SU-DHL-6 (cell line): ENCODE results near the gene NTM.

Experiments used
- H2AFZ ChIP-seq: fragments of 200-600 bp; sonication (generic); 2 replicates; pipeline ENCODE4 v1.6.1; 2014; ENCODE audit warnings: low read depth, mild to moderate bottlenecking, moderate library complexity, mixed read lengths, antibody characterized with exemption, low read length; ENCODE audit not compliant: severe bottlenecking
- H3F3A ChIP-seq: fragments of 200-600 bp; shearing (Covaris generic); 2 replicates; pipeline ENCODE4 v1.6.0; 2016; ENCODE audit warnings: antibody characterized with exemption, mild to moderate bottlenecking; ENCODE audit not compliant: insufficient read depth
- H3K27ac ChIP-seq: fragments of 200-600 bp; sonication (generic); 2 replicates; pipeline ENCODE4 v1.5.1; 2016; ENCODE audit warnings: low read depth, mild to moderate bottlenecking, low read length, moderate library complexity, mixed read lengths
- H3K27me3 ChIP-seq: fragments of 200-600 bp; sonication (generic), shearing (Covaris generic); 2 replicates; pipeline ENCODE4 v1.6.0; 2014; ENCODE audit warnings: mild to moderate bottlenecking, low read length
- H3K36me3 ChIP-seq: fragments of 200-600 bp; sonication (generic); 2 replicates; pipeline ENCODE4 v1.6.1; 2014; ENCODE audit warnings: mild to moderate bottlenecking, low read length, mixed read lengths
- H3K4me2 ChIP-seq: fragments of 300-600, 200-600 bp; shearing (Covaris generic), sonication (generic); 2 replicates; pipeline ENCODE4 v1.6.0; 2014; ENCODE audit warnings: low read length, low read depth, mild to moderate bottlenecking; ENCODE audit not compliant: poor library complexity, severe bottlenecking
- H3K4me3 ChIP-seq: fragments of 200-600 bp; sonication (generic); 2 replicates; pipeline ENCODE4 v1.5.1; 2014; ENCODE audit warnings: antibody characterized with exemption, low read length, mild to moderate bottlenecking, mixed read lengths; ENCODE audit not compliant: insufficient read depth, poor library complexity, severe bottlenecking
- H3K79me2 ChIP-seq: fragments of 200-600 bp; sonication (generic); 2 replicates; pipeline ENCODE4 v1.6.1; 2014; ENCODE audit warnings: mild to moderate bottlenecking, low read length, moderate library complexity; ENCODE audit not compliant: insufficient read depth
- H3K9ac ChIP-seq: fragments of 200-600 bp; sonication (generic); 2 replicates; pipeline ENCODE4 v1.7.0; 2014; ENCODE audit warnings: mild to moderate bottlenecking, low read length
- H3K9me2 ChIP-seq: fragments of 200-600 bp; sonication (generic); replicated peaks from 2 replicates; pipeline ENCODE4 v1.6.1; 2014; ENCODE audit warnings: low read length; ENCODE audit not compliant: insufficient read depth
- H3K9me3 ChIP-seq: fragments of 200-600 bp; sonication (generic); 2 replicates; pipeline ENCODE4 v1.6.1; 2014; ENCODE audit warnings: low read length, mixed read lengths; ENCODE audit not compliant: insufficient read depth
- H4K20me1 ChIP-seq: fragments of 200-600 bp; sonication (generic); 2 replicates; pipeline ENCODE4 v1.6.1; 2014; ENCODE audit warnings: low read depth, mild to moderate bottlenecking, antibody characterized with exemption, low read length, moderate library complexity, mixed read lengths
- CTCF ChIP-seq: fragments of 200-600 bp; sonication (generic); IDR thresholded peaks from one replicate; pipeline ENCODE4 v1.5.1; 2017; ENCODE audit warnings: antibody characterized with exemption, mild to moderate bottlenecking, low read length, moderate library complexity; ENCODE audit not compliant: insufficient read depth, poor library complexity, severe bottlenecking
- EZH2phosphoT487 ChIP-seq: fragments of 200-600 bp; sonication (generic), shearing (Covaris generic); conservative IDR thresholded peaks from 2 replicates; pipeline ENCODE4 v1.6.1; 2018; ENCODE audit warnings: mild to moderate bottlenecking, antibody characterized with exemption, low read length, moderate library complexity, mixed read lengths

NTM gene

GRCh38 chr11:132347156-132348090 lies 977.0 kb downstream of the NTM start:
- no peak for TF ChIP-seq EZH2phosphoT487
- TF ChIP-seq CTCF = no peak
- H2AFZ ChIP-seq = no peak overlapping the region
- H3K36me3 ChIP-seq = no peaks in the 10 kb centered on the region

GRCh38 chr11:132349811-132350733 lies 979.7 kb downstream of the NTM start:
- H3K36me3 ChIP-seq = no peaks in the 10 kb centered on the region
- no peak overlapping the region for H3K4me2 ChIP-seq
- no peak overlapping the region for H2AFZ ChIP-seq
- TF ChIP-seq EZH2phosphoT487 (no peak), CTCF (no peak)
- no peaks in the 10 kb centered on the region for H3K9me3 ChIP-seq
- no peak overlapping the region for H3K27ac ChIP-seq
- no peaks in the 10 kb centered on the region for H3K9me2 ChIP-seq
- no peaks in the 10 kb centered on the region for H3K27me3 ChIP-seq
- no peaks in the 10 kb centered on the region for H4K20me1 ChIP-seq
- no peaks in the 10 kb centered on the region for H3K79me2 ChIP-seq
- no peaks in the 10 kb centered on the region for H3F3A ChIP-seq
- no peak overlapping the region for H3K4me3 ChIP-seq
- no peak overlapping the region for H3K9ac ChIP-seq

More at GRCh38 chr11:132347156-132348090, 977.0 kb downstream of the NTM start:
- Histone ChIP-seq H3K79me2 (no peaks in the 10 kb centered on the region), H3K9me2 (no peaks in the 10 kb centered on the region), H3K9ac (no peak overlapping the region), H3F3A (no peaks in the 10 kb centered on the region), H4K20me1 (no peaks in the 10 kb centered on the region), H3K27me3 (no peaks in the 10 kb centered on the region), H3K4me3 (no peak overlapping the region), H3K27ac (no peak overlapping the region), H3K4me2 (no peak overlapping the region), H3K9me3 (no peaks in the 10 kb centered on the region)

- Histone ChIP-seq H3K4me3 (no peak overlapping the region), H3K27me3 (no peaks in the 10 kb centered on the region), H2AFZ (no peak overlapping the region), H4K20me1 (no peaks in the 10 kb centered on the region), H3K9me3 (no peaks in the 10 kb centered on the region), H3K9me2 (no peaks in the 10 kb centered on the region), H3K4me2 (no peak overlapping the region), H3K36me3 (no peaks in the 10 kb centered on the region), H3K27ac (no peak overlapping the region), H3K9ac (no peak overlapping the region), H3K79me2 (no peaks in the 10 kb centered on the region), H3F3A (no peaks in the 10 kb centered on the region)
- TF ChIP-seq EZH2phosphoT487 (no peak), CTCF (no peak)
Observed at GRCh38 chr11:132351050-132351449, 980.6 kb downstream of the NTM start.
